HAP-1 (cell line): Measurements from ENCODE around the gene FAM200A.
"Not testable (repeated sequence)": the region's sequence is repeated elsewhere in the genome, so short reads cannot be mapped to it uniquely, and the experiment has no call there.

Experiments used
- DNase-seq, 2 experiments: peaks; one replicate each; pipeline ENCODE4 v3.0.0-alpha.2; 2016 to 2020; ENCODE audit warnings: low spot score in 2 of 2
- H3K27me3 ChIP-seq: fragments of 250-450 bp; sonication (Bioruptor Pico); 2 replicates; pipeline ENCODE4 v1.5.1; 2020; ENCODE audit warnings: low read depth, mild to moderate bottlenecking, moderate library complexity
- H3K36me3 ChIP-seq: fragments of 250-450 bp; sonication (Bioruptor Pico); replicated peaks from 2 replicates; pipeline ENCODE4 v1.5.1; 2020; ENCODE audit warnings: mild to moderate bottlenecking
- H3K4me1 ChIP-seq: fragments of 250-450 bp; sonication (Bioruptor Pico); 2 replicates; pipeline ENCODE4 v1.5.1; 2020; ENCODE audit warnings: mild to moderate bottlenecking
- H3K4me3 ChIP-seq: fragments of 250-450 bp; sonication (Bioruptor Pico); 2 replicates; pipeline ENCODE4 v1.5.1; 2020; ENCODE audit warnings: mild to moderate bottlenecking, moderate library complexity
- H3K9me3 ChIP-seq: fragments of 250-450 bp; sonication (Bioruptor Pico); 2 replicates; pipeline ENCODE4 v1.5.1; 2020; ENCODE audit warnings: mild to moderate bottlenecking, moderate library complexity
- in situ Hi-C: fragments of 300-500 bp; cut with MboI; formaldehyde crosslinking; loops from 3 replicates; pipeline ENCODE4 v1.14.3; 2020; ENCODE audit warnings: low sequenced_read_pairs, inconsistent platforms, mixed read lengths

The FAM200A gene

DNA sequence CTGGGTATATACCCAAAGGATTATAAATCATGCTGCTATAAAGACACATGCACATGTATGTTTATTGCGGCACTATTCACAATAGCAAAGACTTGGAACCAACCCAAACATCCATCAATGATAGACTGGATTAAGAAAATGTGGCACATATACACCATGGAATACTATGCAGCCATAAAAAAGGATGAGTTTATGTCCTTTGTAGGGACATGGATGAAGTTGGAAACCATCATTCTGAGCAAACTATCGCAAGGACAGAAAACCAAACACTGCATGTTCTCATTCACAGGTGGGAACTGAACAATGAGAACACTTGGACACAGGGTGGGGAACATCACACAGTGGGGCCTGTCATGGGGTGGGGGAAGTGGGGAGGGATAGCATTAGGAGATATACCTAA, 2.4 kb downstream of the FAM200A start:
- H3K27me3 ChIP-seq, H3K36me3 ChIP-seq, H3K4me3 ChIP-seq, in situ Hi-C loops, H3K4me1 ChIP-seq, H3K9me3 ChIP-seq, DNase-seq: not testable (repeated sequence)

DNA sequence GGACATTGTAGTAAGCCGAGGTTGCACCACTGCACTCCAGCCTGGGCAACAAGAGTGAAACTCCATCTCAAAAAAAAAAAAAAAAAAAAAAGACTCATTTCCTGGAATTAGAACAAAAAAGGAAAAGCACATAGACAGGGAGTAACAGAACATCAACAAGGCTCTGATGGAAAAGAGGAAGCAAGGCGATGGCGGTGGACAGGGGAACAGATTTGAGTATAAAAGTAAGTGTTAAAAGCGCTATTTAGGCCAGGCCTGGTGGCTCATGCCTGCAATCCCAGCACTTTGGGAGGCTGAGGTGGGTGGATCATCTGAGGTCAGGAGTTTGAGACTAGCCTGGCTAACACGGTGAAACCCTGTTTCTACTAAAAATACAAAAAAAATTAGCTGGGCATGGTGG, 6.6 kb downstream of the FAM200A start:
- H3K4me1 ChIP-seq, DNase-seq, H3K27me3 ChIP-seq, H3K36me3 ChIP-seq, H3K4me3 ChIP-seq, in situ Hi-C loops: not testable (repeated sequence)
- peaks cover 11% of the 10 kb centered on the region for H3K9me3 ChIP-seq

- Histone ChIP-seq H3K27me3 (no peaks in the 10 kb centered on the region), H3K4me3 (no peak overlapping the region), H3K9me3 (peaks cover 13% of the 10 kb centered on the region), H3K36me3 (peaks cover 8% of the 10 kb centered on the region), H3K4me1 (no peaks in the 10 kb centered on the region)
- no peak for DNase-seq
- in situ Hi-C loops: no loop called here
Observed at GRCh38 chr7:99543916-99544315, 8.0 kb downstream of the FAM200A start.

GRCh38 chr7:99543081-99543671, 8.7 kb downstream of the FAM200A start:
- peaks cover 16% of the 10 kb centered on the region for H3K9me3 ChIP-seq
- DNase-seq: no peak
- in situ Hi-C loops: no loop called here
- H3K27me3 ChIP-seq: no peaks in the 10 kb centered on the region
- H3K36me3 ChIP-seq: peaks cover 4% of the 10 kb centered on the region
- no peaks in the 10 kb centered on the region for H3K4me1 ChIP-seq
- no peak overlapping the region for H3K4me3 ChIP-seq

DNA sequence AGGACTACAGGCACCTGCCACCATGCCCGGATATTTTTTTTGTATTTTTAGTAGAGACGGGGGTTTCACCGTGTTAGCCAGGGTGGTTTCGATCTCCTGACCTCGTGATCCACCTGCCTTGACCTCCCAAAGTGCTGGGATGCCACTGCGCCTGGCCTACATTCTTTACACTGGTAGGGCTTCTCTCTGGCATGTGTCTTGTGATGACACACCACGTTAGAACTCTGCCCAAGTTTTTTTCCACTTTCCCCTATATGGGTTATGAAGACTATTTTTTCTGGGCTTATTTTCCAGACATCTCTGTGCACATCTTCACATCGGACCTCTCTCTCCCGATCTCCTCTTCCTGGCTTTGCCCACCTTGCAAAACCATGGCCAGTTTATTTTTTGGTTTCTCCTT, 10.7 kb downstream of the FAM200A start:
- DNase-seq: no peak
- no peaks in the 10 kb centered on the region for H3K4me1 ChIP-seq
- H3K9me3 ChIP-seq: peaks cover 16% of the 10 kb centered on the region
- no peak overlapping the region for H3K4me3 ChIP-seq
- in situ Hi-C loops: no loop called here
- H3K36me3 ChIP-seq: no peaks in the 10 kb centered on the region
- H3K27me3 ChIP-seq: no peaks in the 10 kb centered on the region

DNA sequence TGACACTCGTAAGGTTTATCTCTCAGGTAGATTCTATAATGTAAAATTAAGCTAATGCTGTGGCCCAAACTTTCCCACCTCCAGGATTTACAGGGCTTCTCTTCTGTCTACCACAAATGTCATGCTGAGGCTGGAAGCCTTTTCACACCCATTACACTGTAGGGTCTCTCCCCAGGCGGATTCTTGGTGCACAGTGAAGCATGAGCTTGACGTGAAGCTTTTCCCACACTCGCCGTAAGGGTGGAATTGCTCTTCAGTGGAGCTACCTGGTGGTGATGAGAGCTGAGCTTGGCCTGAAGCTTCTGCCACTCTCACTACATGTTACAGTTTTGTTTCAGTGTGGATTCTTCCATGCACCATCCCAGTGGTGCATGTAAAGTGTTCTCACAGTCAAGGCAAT, 11.4 kb downstream of the FAM200A start:
- no peak for DNase-seq
- Histone ChIP-seq H3K4me3 (no peak overlapping the region), H3K27me3 (no peaks in the 10 kb centered on the region), H3K9me3 (peaks cover 16% of the 10 kb centered on the region), H3K36me3 (no peaks in the 10 kb centered on the region), H3K4me1 (no peaks in the 10 kb centered on the region)
- in situ Hi-C loops: no loop called here

GRCh38 chr7:99539213-99539811, 12.6 kb downstream of the FAM200A start:
- no peaks in the 10 kb centered on the region for H3K27me3 ChIP-seq
- H3K4me1 ChIP-seq: no peaks in the 10 kb centered on the region
- no peak for DNase-seq
- peaks cover 16% of the 10 kb centered on the region for H3K9me3 ChIP-seq
- in situ Hi-C loops: no loop called here
- H3K4me3 ChIP-seq: no peak overlapping the region
- H3K36me3 ChIP-seq: no peaks in the 10 kb centered on the region

- Histone ChIP-seq H3K27me3 (no peaks in the 10 kb centered on the region), H3K4me3 (no peak overlapping the region), H3K4me1 (no peaks in the 10 kb centered on the region), H3K36me3 (peaks cover 19% of the 10 kb centered on the region), H3K9me3 (peaks cover 20% of the 10 kb centered on the region)
- no peak for DNase-seq
- in situ Hi-C loops: no loop called here
Observed at GRCh38 chr7:99535667-99536066, 16.2 kb downstream of the FAM200A start.

DNA sequence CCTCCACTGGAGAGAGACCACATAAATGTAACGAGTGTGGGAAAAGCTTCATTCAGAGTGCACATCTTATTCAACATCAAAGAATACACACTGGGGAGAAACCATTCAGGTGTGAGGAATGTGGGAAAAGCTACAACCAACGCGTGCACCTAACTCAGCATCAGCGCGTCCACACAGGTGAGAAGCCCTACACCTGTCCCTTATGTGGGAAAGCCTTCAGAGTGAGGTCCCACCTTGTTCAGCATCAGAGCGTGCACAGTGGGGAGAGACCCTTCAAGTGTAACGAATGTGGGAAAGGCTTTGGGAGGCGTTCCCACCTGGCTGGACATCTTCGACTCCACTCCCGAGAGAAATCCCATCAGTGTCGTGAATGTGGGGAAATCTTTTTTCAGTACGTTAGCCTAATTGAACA, 20.6 kb downstream of the FAM200A start:
- DNase-seq: no peak
- Histone ChIP-seq H3K36me3 (peaks cover 36% of the 10 kb centered on the region), H3K4me1 (no peaks in the 10 kb centered on the region), H3K9me3 (peaks cover 15% of the 10 kb centered on the region), H3K4me3 (no peak overlapping the region), H3K27me3 (no peaks in the 10 kb centered on the region)
- in situ Hi-C loops: no loop called here

- Histone ChIP-seq H3K4me1 (no peaks in the 10 kb centered on the region), H3K27me3 (no peaks in the 10 kb centered on the region), H3K4me3 (no peak overlapping the region), H3K36me3 (peaks cover 33% of the 10 kb centered on the region), H3K9me3 (peaks cover 3% of the 10 kb centered on the region; the same call in 1 of the 2 replicates)
- in situ Hi-C loops: no loop called here
- peak in 1 of 2 experiments; percentile 29 for DNase-seq
Observed at GRCh38 chr7:99525713-99526440, 26.0 kb downstream of the FAM200A start.

DNA sequence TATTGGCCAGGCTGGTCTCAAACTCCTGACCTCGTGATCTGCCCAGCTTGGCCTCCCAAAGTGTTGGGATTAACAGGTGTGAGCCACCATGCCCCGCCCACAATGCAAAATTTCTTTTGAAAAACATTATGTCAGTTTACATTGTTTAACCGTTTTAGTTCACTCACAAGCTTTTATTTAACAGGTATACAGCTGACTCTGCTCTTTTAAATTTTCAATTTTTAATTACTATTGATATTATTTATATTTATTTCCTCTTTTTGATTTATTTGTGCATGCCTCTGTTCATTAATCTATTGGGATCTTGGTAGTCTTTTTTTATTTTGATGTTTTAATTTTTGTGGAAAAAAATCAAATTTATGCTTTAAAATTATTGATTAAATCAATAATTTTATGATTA, 30.5 kb downstream of the FAM200A start:
- no peaks in the 10 kb centered on the region for H3K27me3 ChIP-seq
- no peaks in the 10 kb centered on the region for H3K4me1 ChIP-seq
- H3K36me3 ChIP-seq: peaks cover 23% of the 10 kb centered on the region
- in situ Hi-C loops: no loop called here
- H3K9me3 ChIP-seq: no peaks in the 10 kb centered on the region
- DNase-seq: no peak
- no peak overlapping the region for H3K4me3 ChIP-seq

DNA sequence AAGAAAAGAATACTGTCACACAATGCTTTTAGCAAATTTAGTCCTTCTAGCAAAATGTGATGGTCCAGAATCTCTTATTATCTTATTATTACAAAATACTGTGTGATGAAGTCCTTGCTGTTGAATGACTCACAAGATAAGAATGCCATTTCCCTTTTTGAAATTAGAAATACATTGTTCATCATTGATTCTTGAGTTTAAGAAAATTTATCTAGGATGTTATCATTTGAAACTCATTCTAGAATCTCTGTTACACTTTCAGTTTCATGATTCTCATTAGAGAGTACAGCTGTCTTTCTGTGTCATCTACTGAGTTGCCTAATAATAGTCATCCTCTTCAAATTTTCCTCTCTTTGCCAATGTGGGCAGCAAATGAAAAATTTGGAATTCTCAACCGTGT, 37.9 kb downstream of the FAM200A start:
- H3K36me3 ChIP-seq: peaks cover 31% of the 10 kb centered on the region
- in situ Hi-C loops: no loop called here
- DNase-seq: no peak
- no peaks in the 10 kb centered on the region for H3K27me3 ChIP-seq
- no peaks in the 10 kb centered on the region for H3K4me1 ChIP-seq
- no peaks in the 10 kb centered on the region for H3K9me3 ChIP-seq
- H3K4me3 ChIP-seq: no peak overlapping the region

DNA sequence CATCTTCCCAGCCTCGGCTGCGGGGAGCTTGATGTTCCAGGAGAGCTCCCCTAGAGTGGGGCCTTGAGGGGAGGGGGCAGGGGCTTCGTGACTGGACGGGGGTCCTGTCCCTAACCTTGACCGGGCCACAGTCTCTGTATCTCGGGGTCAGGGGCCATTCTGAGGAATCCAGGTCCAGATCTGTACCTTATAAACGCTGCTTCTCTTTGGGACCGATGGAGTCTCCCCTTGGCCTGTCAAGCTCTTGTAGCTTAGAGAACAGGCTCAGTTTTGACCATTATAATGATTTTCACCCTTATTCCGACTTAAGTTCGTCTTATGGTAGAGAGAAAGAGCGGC, 46.6 kb downstream of the FAM200A start:
- no peaks in the 10 kb centered on the region for H3K9me3 ChIP-seq
- H3K4me3 ChIP-seq: peak overlapping the region; percentile 84
- in situ Hi-C loops: no loop called here
- H3K4me1 ChIP-seq: peaks cover 12% of the 10 kb centered on the region; the same call in 1 of the 2 replicates
- no peaks in the 10 kb centered on the region for H3K36me3 ChIP-seq
- no peak for DNase-seq
- H3K27me3 ChIP-seq: no peaks in the 10 kb centered on the region

GRCh38 chr7:99504603-99505323, 47.2 kb downstream of the FAM200A start, which contains the start of gene ZKSCAN5:
Gene ZKSCAN5, plus strand, starts transcription at chr7:99504662. Its CDS starts 1,383 bp downstream, at chr7:99506045.
- Histone ChIP-seq H3K4me1 (peaks cover 12% of the 10 kb centered on the region; the same call in 1 of the 2 replicates), H3K9me3 (no peaks in the 10 kb centered on the region), H3K4me3 (peak within 1 kb of the TSS; percentile 84), H3K27me3 (no peaks in the 10 kb centered on the region), H3K36me3 (no peaks in the 10 kb centered on the region; the same call in 1 of the 2 replicates)
- peak; percentile 83 to 94 for DNase-seq
- in situ Hi-C loops: no loop called here
